GM21515 (cell line): ENCODE results near the gene ATOSB.

Experiments
- ATAC-seq: cut with Tn5 transposase; IDR thresholded peaks from one replicate; pipeline ENCODE4 v1.9.1; 2021; ENCODE audit not compliant: unreplicated experiment

Gene ATOSB

GRCh38 chr9:35114113-35114839 lies 1.4 kb downstream of the ATOSB start:
- no peak for ATAC-seq

GRCh38 chr9:35112257-35113020 lies 3.2 kb downstream of the ATOSB start:
- no peak for ATAC-seq

- peak; percentile 67 for ATAC-seq
These were observed 4.4 kb downstream of the ATOSB start for GRCh38 chr9:35111001-35111933.

- ATAC-seq, result no peak
These were observed 5.3 kb downstream of the ATOSB start for GRCh38 chr9:35110327-35110761.

GRCh38 chr9:35108946-35109575 lies 6.6 kb downstream of the ATOSB start:
- no peak for ATAC-seq

GRCh38 chr9:35108461-35108860 lies 7.2 kb downstream of the ATOSB start:
- no peak for ATAC-seq

- no peak for ATAC-seq
These were observed 8.1 kb downstream of the ATOSB start for GRCh38 chr9:35107297-35108290.

GRCh38 chr9:35106343-35106730 lies 9.3 kb downstream of the ATOSB start:
- no peak for ATAC-seq

GRCh38 chr9:35105571-35106342 lies 9.9 kb downstream of the ATOSB start:
- no peak for ATAC-seq

- no peak for ATAC-seq
These were observed 10.5 kb downstream of the ATOSB start for GRCh38 chr9:35105126-35105525.

GRCh38 chr9:35104586-35104985 lies 11.1 kb downstream of the ATOSB start:
- ATAC-seq, result no peak

- ATAC-seq, result no peak
These were observed 11.9 kb downstream of the ATOSB start for GRCh38 chr9:35103660-35104191.

- peak; percentile 91 for ATAC-seq
These were observed 12.6 kb downstream of the ATOSB start, which contains the start of gene STOML2 for GRCh38 chr9:35102769-35103659. Gene STOML2 (minus strand): TSS chr9:35103131. CDS start chr9:35103094, 37 bp downstream.

- ATAC-seq, result peak; percentile 9
These were observed 13.2 kb downstream of the ATOSB start for GRCh38 chr9:35102465-35102768.

GRCh38 chr9:35097573-35097972 lies 18.1 kb downstream of the ATOSB start:
- no peak for ATAC-seq

GRCh38 chr9:35096035-35096849 lies 19.4 kb downstream of the ATOSB start, which contains the start of gene PIGO:
Gene PIGO (minus strand): TSS chr9:35096591. CDS start chr9:35095565, 1,026 bp downstream.
- ATAC-seq, result peak; percentile 74

GRCh38 chr9:35091536-35091935 lies 24.1 kb downstream of the ATOSB start:
- ATAC-seq, result no peak
